ENCODE results near the gene MAFF.

Gene MAFF

DNA sequence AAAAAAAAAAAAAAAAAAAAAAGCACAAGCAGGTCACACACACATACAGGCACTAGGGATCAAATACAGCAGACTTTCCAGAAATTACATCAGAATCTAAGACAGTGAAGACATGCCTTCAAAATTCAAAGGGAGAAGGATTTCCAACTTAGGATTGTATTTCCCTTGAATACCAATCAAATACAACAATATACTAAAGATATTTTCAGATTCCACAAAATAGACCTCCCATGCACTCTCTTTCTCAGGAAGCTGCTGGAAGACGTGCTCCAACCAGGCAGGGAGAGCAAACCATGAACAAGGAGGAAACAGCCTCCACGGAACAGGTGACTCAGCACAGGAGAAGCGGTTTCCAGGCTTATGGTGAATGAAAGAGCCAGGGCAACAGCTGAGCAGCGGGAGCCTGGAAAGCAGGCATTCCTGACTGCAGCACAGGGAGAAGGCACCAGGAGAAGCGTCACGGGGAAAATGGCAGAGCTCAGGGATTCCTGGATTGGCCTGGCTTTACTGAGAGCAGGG, 39.0 kb downstream of the MAFF start:
- Histone ChIP-seq H3K4me3 (ENCODE audit: low read depth, low read length) (no peak overlapping the region), H3K27me3 (replicated peaks) (no peaks in the 10 kb centered on the region), H3K36me3 (replicated peaks) (peaks cover 31% of the 10 kb centered on the region), H3K27ac (peak overlapping the region; percentile 89)
- peak; percentile 85 for DNase-seq
- TF ChIP-seq, protein P1, sequence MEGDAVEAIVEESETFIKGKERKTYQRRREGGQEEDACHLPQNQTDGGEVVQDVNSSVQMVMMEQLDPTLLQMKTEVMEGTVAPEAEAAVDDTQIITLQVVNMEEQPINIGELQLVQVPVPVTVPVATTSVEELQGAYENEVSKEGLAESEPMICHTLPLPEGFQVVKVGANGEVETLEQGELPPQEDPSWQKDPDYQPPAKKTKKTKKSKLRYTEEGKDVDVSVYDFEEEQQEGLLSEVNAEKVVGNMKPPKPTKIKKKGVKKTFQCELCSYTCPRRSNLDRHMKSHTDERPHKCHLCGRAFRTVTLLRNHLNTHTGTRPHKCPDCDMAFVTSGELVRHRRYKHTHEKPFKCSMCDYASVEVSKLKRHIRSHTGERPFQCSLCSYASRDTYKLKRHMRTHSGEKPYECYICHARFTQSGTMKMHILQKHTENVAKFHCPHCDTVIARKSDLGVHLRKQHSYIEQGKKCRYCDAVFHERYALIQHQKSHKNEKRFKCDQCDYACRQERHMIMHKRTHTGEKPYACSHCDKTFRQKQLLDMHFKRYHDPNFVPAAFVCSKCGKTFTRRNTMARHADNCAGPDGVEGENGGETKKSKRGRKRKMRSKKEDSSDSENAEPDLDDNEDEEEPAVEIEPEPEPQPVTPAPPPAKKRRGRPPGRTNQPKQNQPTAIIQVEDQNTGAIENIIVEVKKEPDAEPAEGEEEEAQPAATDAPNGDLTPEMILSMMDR (IDR thresholded peaks at IDR 0.05; ENCODE audit: low read depth, low read length, missing control alignments), result no peak
- in situ Hi-C loops (cut with HindIII; ENCODE audit: low pct_ligation_motif_present, low sequenced_read_pairs), result no loop called here

DNA sequence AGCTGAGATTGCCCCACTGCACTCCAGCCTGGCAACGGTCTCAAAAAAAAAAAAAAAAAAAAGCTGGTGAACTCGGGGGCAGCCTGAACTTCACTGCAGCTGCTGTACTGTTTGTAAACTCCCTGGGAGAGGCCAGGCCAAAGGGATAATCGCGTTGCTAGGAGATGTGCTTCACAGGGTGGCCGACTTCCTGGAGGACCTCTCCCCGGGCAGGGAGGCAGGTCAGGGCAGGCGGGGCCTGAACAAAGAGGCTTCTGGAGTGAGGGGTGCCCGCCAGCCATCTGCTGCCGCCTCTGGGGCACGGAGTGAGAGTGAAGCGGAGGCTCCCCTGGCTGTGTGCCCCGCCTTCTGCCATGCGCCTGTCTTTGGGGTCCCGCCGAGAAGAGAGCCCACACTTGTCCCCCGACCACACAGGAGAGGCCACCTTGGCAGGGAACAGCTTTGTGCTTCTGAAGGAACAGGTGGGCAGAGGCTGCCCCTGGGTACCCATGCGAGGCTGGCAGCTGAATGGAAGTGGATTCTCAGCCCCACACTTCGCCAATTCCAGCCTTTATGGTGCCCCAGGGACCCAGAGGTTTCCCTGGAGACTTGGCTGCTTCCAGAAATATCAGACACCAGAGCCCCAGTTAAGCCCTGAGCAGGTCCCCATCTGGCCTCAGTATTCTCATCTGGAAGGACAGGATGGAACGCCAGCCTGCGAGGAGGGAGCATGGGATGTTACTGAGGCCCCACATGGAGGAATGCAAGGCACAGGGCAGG, 41.4 kb downstream of the MAFF start:
- in situ Hi-C loops (cut with HindIII; ENCODE audit: low pct_ligation_motif_present, low sequenced_read_pairs), result no loop called here
- H3K27ac ChIP-seq, result peak overlapping the region; percentile 45
- peak; percentile 49 for DNase-seq

DNA sequence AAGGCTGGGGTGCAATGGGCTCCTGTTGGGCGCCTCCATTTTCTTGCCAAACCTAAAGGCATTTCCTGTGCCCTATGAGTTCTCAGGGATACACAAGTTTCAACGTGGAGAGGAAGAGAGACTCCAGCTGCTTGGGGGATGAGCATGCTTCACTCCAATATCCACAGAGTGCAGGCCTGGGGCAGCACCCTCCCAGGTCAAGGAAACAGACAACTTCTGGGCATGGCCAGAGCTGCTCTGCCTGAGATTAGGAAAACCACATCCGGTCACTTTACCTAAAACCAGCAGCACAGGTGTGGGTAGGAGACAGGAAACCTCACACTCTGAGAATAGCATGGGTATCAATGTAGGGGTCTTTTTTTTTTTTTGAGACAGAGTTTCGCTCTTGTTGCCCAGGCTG, 42.3 kb downstream of the MAFF start:
- Histone ChIP-seq H3K27me3 (replicated peaks) (no peaks in the 10 kb centered on the region), H3K36me3 (replicated peaks) (peaks cover 37% of the 10 kb centered on the region), H3K4me3 (ENCODE audit: low read depth, low read length) (no peak overlapping the region), H3K27ac (no peak overlapping the region)
- TF ChIP-seq, protein P1 (IDR thresholded peaks at IDR 0.05; ENCODE audit: low read depth, low read length, missing control alignments), result no peak
- DNase-seq, result no peak
- in situ Hi-C loops (cut with HindIII; ENCODE audit: low pct_ligation_motif_present, low sequenced_read_pairs), result no loop called here

More for the DNA sequence above, 41.4 kb downstream of the MAFF start:
- H3K27me3 ChIP-seq (replicated peaks), result no peaks in the 10 kb centered on the region
- H3K36me3 ChIP-seq (replicated peaks), result peaks cover 37% of the 10 kb centered on the region
- H3K4me3 ChIP-seq (ENCODE audit: low read depth, low read length), result no peak overlapping the region
- TF ChIP-seq, protein P1 (IDR thresholded peaks at IDR 0.05; ENCODE audit: low read depth, low read length, missing control alignments), result no peak

DNA sequence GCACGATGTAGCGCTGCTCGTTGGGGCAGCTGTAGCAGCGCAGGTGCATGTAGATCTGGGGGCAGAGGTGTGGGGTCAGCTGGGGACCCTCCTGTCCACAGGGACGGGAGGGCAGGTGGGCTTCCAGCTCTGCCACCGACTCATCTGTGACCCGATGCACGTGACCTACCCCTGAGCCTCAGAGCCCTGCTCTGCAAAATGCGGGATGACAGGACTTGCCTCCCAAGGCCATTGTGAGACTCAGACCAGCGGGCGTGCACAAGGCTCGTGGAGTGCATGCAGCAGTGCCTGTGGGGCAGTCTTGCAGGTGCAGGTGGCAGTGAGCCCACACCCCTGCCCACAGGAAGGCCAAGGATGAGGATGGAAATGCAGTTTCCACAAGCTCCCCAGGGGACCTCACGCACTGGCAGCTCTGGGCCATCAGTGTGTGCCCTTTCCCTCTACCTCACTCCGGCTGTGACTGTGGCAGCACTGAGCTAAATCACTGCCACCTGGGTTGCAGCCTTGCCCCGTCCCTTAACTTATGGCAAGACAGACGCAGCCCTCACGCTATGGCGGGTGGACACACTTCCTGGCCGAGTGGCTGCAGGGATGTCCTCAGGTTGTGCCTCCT, 44.4 kb downstream of the MAFF start:
- Histone ChIP-seq H3K27ac (no peak overlapping the region), H3K36me3 (replicated peaks) (peaks cover 37% of the 10 kb centered on the region), H3K27me3 (replicated peaks) (no peaks in the 10 kb centered on the region), H3K4me3 (ENCODE audit: low read depth, low read length) (no peak overlapping the region)
- DNase-seq, result no peak
- TF ChIP-seq, protein P1 (IDR thresholded peaks at IDR 0.05; ENCODE audit: low read depth, low read length, missing control alignments), result no peak
- in situ Hi-C loops (cut with HindIII; ENCODE audit: low pct_ligation_motif_present, low sequenced_read_pairs), result no loop called here

DNA sequence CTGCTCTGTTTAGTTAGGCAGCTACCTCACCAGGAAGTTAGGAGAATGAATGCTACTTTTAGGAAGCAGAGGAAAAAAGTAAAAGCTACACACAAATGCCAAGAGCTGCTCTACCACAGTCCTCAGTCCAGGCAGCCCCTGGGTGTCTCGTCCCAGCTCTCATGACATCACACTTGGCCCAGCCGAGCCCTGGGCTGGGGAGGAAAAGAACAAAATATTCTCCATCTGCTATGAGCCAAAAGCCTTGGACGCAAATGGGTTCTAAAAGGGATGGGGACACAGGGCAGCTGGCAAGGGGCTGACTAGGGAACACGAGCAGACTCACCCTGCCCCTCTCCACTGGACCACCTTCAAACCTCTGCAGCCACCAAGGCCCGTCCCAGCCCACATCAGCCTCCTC, 44.9 kb downstream of the MAFF start:
- in situ Hi-C loops (cut with HindIII; ENCODE audit: low pct_ligation_motif_present, low sequenced_read_pairs), result no loop called here
- H3K36me3 ChIP-seq (replicated peaks), result peaks cover 37% of the 10 kb centered on the region

More for the DNA sequence above, 44.9 kb downstream of the MAFF start:
- DNase-seq, result no peak
- TF ChIP-seq, protein P1 (IDR thresholded peaks at IDR 0.05; ENCODE audit: low read depth, low read length, missing control alignments), result no peak
- H3K27me3 ChIP-seq (replicated peaks), result no peaks in the 10 kb centered on the region
- H3K4me3 ChIP-seq (ENCODE audit: low read depth, low read length), result no peak overlapping the region
- no peak overlapping the region for H3K27ac ChIP-seq
